IMR-90 (cell line): ENCODE measurements around the gene LGI4. TPM values are rescaled to one million over a fixed set of nuclear protein-coding genes. Genes with fewer than 3 reads are reported as not detected.

ENCODE experiments used
- ATAC-seq: fragments of 200-7000 bp; cut with Tn5 transposase; 2 replicates; pipeline ENCODE4 v1.9.1; 2020; ENCODE audit warnings: low read depth, mild to moderate bottlenecking, moderate library complexity
- BruUV-seq: library from RNA; stranded (reverse); fragments of 400-500 nt; replicated peaks from 2 replicates; lab custom pipeline; 2021; lab: Mats Ljungman, UMichigan
- CTCF ChIA-PET: fragments of 300-600 bp; formaldehyde crosslinking; extraction: SDS; loops from one replicate; lab custom pipeline; 2021; ENCODE audit warnings: antibody characterized with exemption; lab: Yijun Ruan, JAX
- POLR2A ChIA-PET: fragments of 300-600 bp; sonication (Branson Sonifier 250); formaldehyde crosslinking; loops from one replicate; lab custom pipeline; 2022; ENCODE audit warnings: antibody characterized with exemption; ENCODE audit not compliant: unreplicated experiment; lab: Charles Lee
- DNase-seq: peaks from one replicate; pipeline ENCODE4 v3.0.0; 2013
- H2AFZ ChIP-seq: replicated peaks from 2 replicates; pipeline ENCODE3; 2013; ENCODE audit warnings: low read length, mild to moderate bottlenecking; ENCODE audit not compliant: poor library complexity
- H2AK5ac ChIP-seq: 2 replicates; pipeline ENCODE4 v1.6.1; 2013; ENCODE audit warnings: low read depth, low read length, inconsistent platforms
- H2AK9ac ChIP-seq: replicated peaks from 2 replicates; pipeline ENCODE3; 2013; ENCODE audit warnings: mild to moderate bottlenecking, low read depth, low read length, moderate library complexity; ENCODE audit not compliant: poor library complexity
- H2BK120ac ChIP-seq: 2 replicates; pipeline ENCODE4 v1.6.1; 2013; ENCODE audit warnings: low read depth, low read length, inconsistent platforms
- H2BK15ac ChIP-seq: 3 replicates; pipeline ENCODE4 v1.6.1; 2013; ENCODE audit warnings: low read depth, low read length, inconsistent platforms
- H2BK20ac ChIP-seq: 2 replicates; pipeline ENCODE4 v1.6.1; 2013; ENCODE audit warnings: low read depth, mild to moderate bottlenecking, inconsistent platforms, low read length, moderate library complexity
- H2BK5ac ChIP-seq: 2 replicates; pipeline ENCODE4 v1.6.1; 2013; ENCODE audit warnings: mild to moderate bottlenecking, low read depth, low read length, inconsistent platforms; ENCODE audit not compliant: poor library complexity, severe bottlenecking
- H3K14ac ChIP-seq: replicated peaks from 2 replicates; pipeline ENCODE4 v1.6.1; 2013; ENCODE audit warnings: low read depth, low read length, inconsistent platforms
- H3K18ac ChIP-seq: 2 replicates; pipeline ENCODE4 v1.6.1; 2013; ENCODE audit warnings: low read depth, low read length, control low read depth
- H3K23ac ChIP-seq: 2 replicates; pipeline ENCODE4 v1.6.1; 2013; ENCODE audit warnings: low read depth, low read length, inconsistent platforms
- H3K27ac ChIP-seq: 2 replicates; pipeline ENCODE4 v1.5.1; 2013; ENCODE audit warnings: mild to moderate bottlenecking, control low read depth, low read length; ENCODE audit not compliant: insufficient read depth
- H3K27me3 ChIP-seq: 2 replicates; pipeline ENCODE4 v1.6.1; 2013; ENCODE audit warnings: low read length; ENCODE audit not compliant: control insufficient read depth, insufficient read depth
- H3K36me3 ChIP-seq: 2 replicates; pipeline ENCODE4 v1.6.1; 2013; ENCODE audit warnings: low read length, mixed read lengths; ENCODE audit not compliant: control insufficient read depth, insufficient read depth
- H3K4ac ChIP-seq: 2 replicates; pipeline ENCODE4 v1.6.1; 2013; ENCODE audit warnings: low read depth, low read length, inconsistent platforms
- H3K4me1 ChIP-seq: 2 replicates; pipeline ENCODE4 v1.6.1; 2013; ENCODE audit warnings: low read length, mixed read lengths; ENCODE audit not compliant: control insufficient read depth, insufficient read depth
- H3K4me2 ChIP-seq: 2 replicates; pipeline ENCODE4 v1.6.1; 2013; ENCODE audit warnings: low read depth, mild to moderate bottlenecking, control low read depth, low read length, moderate library complexity
- H3K4me3 ChIP-seq: 2 replicates; pipeline ENCODE4 v1.5.1; 2013; ENCODE audit warnings: low read depth, mild to moderate bottlenecking, control low read depth, low read length, moderate library complexity; ENCODE audit not compliant: insufficient read depth
- H3K56ac ChIP-seq: 2 replicates; pipeline ENCODE4 v1.6.1; 2013; ENCODE audit warnings: low read length, inconsistent platforms; ENCODE audit not compliant: insufficient read depth; ENCODE audit errors: extremely low read depth
- H3K79me1 ChIP-seq, 2 experiments: 2 replicates each; pipeline ENCODE4 v1.6.1; 2013; ENCODE audit warnings: low read length in 2 of 2, inconsistent platforms in 1 of 2, low read depth in 1 of 2
- H3K9ac ChIP-seq: 2 replicates; pipeline ENCODE4 v1.6.1; 2013; ENCODE audit warnings: low read depth, low read length, control low read depth
- H3K9me1 ChIP-seq: 2 replicates; pipeline ENCODE4 v1.6.1; 2013; ENCODE audit warnings: low read length, inconsistent platforms; ENCODE audit not compliant: insufficient read depth
- H3K9me3 ChIP-seq: 2 replicates; pipeline ENCODE4 v1.6.1; 2013; ENCODE audit warnings: low read length; ENCODE audit not compliant: control insufficient read depth, insufficient read depth
- H4K20me1 ChIP-seq: 2 replicates; pipeline ENCODE4 v1.6.1; 2013; ENCODE audit warnings: low read length, inconsistent platforms; ENCODE audit not compliant: insufficient read depth
- H4K5ac ChIP-seq: 2 replicates; pipeline ENCODE4 v1.6.1; 2013; ENCODE audit warnings: mild to moderate bottlenecking, low read depth, low read length, control low read depth
- H4K8ac ChIP-seq, 2 experiments: 2 replicates each; pipeline ENCODE4 v1.6.1; 2013; ENCODE audit warnings: low read depth in 2 of 2, low read length in 2 of 2, control low read depth in 1 of 2, inconsistent platforms in 1 of 2
- H4K91ac ChIP-seq: 2 replicates; pipeline ENCODE4 v1.6.1; 2013; ENCODE audit warnings: low read depth, low read length, inconsistent platforms; ENCODE audit not compliant: insufficient read depth
- BHLHE40 ChIP-seq: fragments of 150-350 bp; IDR thresholded peaks from 2 replicates; pipeline ENCODE4 v1.6.1; 2016; ENCODE audit warnings: mild to moderate bottlenecking, low read depth, low read length
- CEBPB ChIP-seq: IDR thresholded peaks from 2 replicates; pipeline ENCODE4 v1.6.1; 2012; ENCODE audit warnings: low read depth, low read length, improper control_type of control experiment
- CHD1 ChIP-seq: IDR thresholded peaks from 2 replicates; pipeline ENCODE4 v1.6.1; 2012; ENCODE audit warnings: low read depth, low read length, improper control_type of control experiment
- FOS ChIP-seq: fragments of 150-350 bp; IDR thresholded peaks from 2 replicates; pipeline ENCODE4 v1.6.1; 2016; ENCODE audit warnings: low read depth, low read length
- MAFK ChIP-seq: IDR thresholded peaks from 2 replicates; pipeline ENCODE4 v1.6.1; 2012; ENCODE audit warnings: low read depth, low read length, improper control_type of control experiment
- MAZ ChIP-seq: IDR thresholded peaks from 2 replicates; pipeline ENCODE4 v1.6.1; 2012; ENCODE audit warnings: low read depth, mild to moderate bottlenecking, low read length, improper control_type of control experiment, moderate library complexity, borderline replicate concordance
- MXI1 ChIP-seq: IDR thresholded peaks from 2 replicates; pipeline ENCODE4 v1.6.1; 2012; ENCODE audit warnings: low read depth, mild to moderate bottlenecking, low read length, moderate library complexity, borderline replicate concordance
- NFE2L2 ChIP-seq: fragments of 150-350 bp; IDR thresholded peaks from 2 replicates; pipeline ENCODE4 v1.6.1; 2016; ENCODE audit warnings: low read depth, mild to moderate bottlenecking, low read length
- POLR2A ChIP-seq: IDR thresholded peaks from 2 replicates; pipeline ENCODE4 v1.6.1; 2012; ENCODE audit warnings: mild to moderate bottlenecking, low read depth, low read length
- RCOR1 ChIP-seq: IDR thresholded peaks from 2 replicates; pipeline ENCODE4 v1.6.1; 2012; ENCODE audit warnings: mild to moderate bottlenecking, low read length, improper control_type of control experiment; ENCODE audit not compliant: insufficient replicate concordance
- RFX5 ChIP-seq: IDR thresholded peaks from 2 replicates; pipeline ENCODE4 v1.8.0; 2012; ENCODE audit warnings: low read depth, mild to moderate bottlenecking, low read length, moderate library complexity
- SMC3 ChIP-seq: fragments of 150-350 bp; IDR thresholded peaks from 2 replicates; pipeline ENCODE4 v1.6.1; 2016; ENCODE audit warnings: low read depth, mild to moderate bottlenecking, antibody characterized with exemption, low read length, moderate library complexity
- WGBS, 2 experiments: methylation state at CpG; one replicate each; pipeline versions ENCODE4 v1.1.5 to v1.1.7; 2013; ENCODE audit warnings: missing lambda C conversion rate in 2 of 2; ENCODE audit not compliant: insufficient read length in 1 of 2; ENCODE audit errors: extremely low coverage in 2 of 2; 5-methylcytosine and 5-hydroxymethylcytosine counted together
- dilution Hi-C: fragments of 300-500 bp; cut with HindIII; formaldehyde crosslinking; loops from one replicate; pipeline ENCODE4 v1.14.3; 2018; ENCODE audit warnings: low sequenced_read_pairs; ENCODE audit not compliant: unreplicated experiment
- in situ Hi-C: fragments of 300-500 bp; cut with MboI; formaldehyde crosslinking; loops from 3 replicates; pipeline ENCODE4 v1.14.3; 2019; ENCODE audit warnings: low sequenced_read_pairs, inconsistent platforms, mixed read lengths
- intact Hi-C: fragments of 100-400 bp; cut with micrococcal nuclease; formaldehyde crosslinking; loops from 2 replicates; pipeline ENCODE4 v1.10.0; 2022
- polyA plus RNA-seq, 3 experiments: library from polyadenylated mRNA; depleted of rRNA; stranded (reverse); fragments of >200 nt; gene quantifications; 2 replicates each; pipeline ENCODE4 v1.2.3, GENCODE V29; 2012; ENCODE audit warnings: low replicate concordance in 1 of 3
- total RNA-seq: library from RNA; depleted of rRNA; stranded (reverse); fragments of >200 nt; gene quantifications from 2 replicates; pipeline ENCODE4 v1.2.3, GENCODE V29; 2012
- TF ChIP-seq, protein P1 (sequence below): fragments of 150-350 bp; IDR thresholded peaks from 2 replicates; pipeline ENCODE4 v1.6.1; 2016; ENCODE audit warnings: low read depth, mild to moderate bottlenecking, low read length, moderate library complexity, borderline replicate concordance
- TF ChIP-seq, protein P2 (sequence below): fragments of 150-350 bp; IDR thresholded peaks from 2 replicates; pipeline ENCODE4 v1.6.1; 2017; ENCODE audit warnings: mild to moderate bottlenecking, antibody characterized with exemption, low read length, low read depth
- TF ChIP-seq, protein P3 (sequence below): conservative IDR thresholded peaks from 2 replicates; pipeline ENCODE4 v1.5.1; 2012; ENCODE audit warnings: mild to moderate bottlenecking, low read depth, low read length, improper control_type of control experiment

LGI4 gene
- total and polyA plus RNA-seq, 2 of the 4 experiments (the other 2 are of a cell fraction) = 0.10 TPM; not detected in 1

DNA sequence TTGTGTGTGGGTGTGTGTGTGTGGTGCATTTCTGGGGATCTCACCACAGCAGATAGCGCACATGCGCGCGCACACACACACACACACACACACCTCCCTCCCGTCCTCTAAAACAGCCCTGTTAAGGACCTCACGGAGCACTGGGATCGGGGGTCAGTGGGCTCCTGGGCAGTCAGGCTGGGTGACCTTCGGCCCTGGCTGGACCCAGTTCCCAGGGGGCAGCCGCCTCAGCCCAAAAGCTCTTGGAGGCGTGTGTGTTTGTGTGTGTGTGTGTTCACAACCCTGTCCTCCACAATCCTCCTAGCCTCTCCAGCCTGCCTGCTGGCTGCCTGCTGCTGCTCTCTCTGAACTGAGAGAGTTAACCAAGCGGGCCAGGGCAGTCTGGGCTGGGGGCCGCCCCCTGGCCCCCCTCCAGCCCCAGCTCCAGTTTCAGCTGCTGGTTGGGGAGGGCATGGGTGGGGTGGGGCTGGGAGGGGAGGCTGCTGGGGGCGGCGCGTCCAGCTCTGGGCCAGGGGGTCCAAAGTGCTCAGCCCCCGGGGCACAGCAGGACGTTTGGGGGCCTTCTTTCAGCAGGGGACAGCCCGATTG lies 3.5 kb upstream of the LGI4 start, which contains the start of gene FXYD1:
TSS of gene FXYD1 (plus strand) at position 520 of the 588 bp plus-strand sequence. CDS start 1,256 bp downstream, outside the sequence.
- peak within 1 kb of the TSS; percentile 17; the same call in 1 of the 2 replicates for H3K27ac ChIP-seq
- peaks cover 3% of the 10 kb centered on the region; the same call in 1 of the 2 replicates for H4K20me1 ChIP-seq
- H4K5ac ChIP-seq = peak within 1 kb of the TSS; percentile 58
- no CpG with 5 or more reads among the region's 18 CpGs for WGBS, 2 experiments
- no peak for DNase-seq
- dilution Hi-C loops = no loop called here
- peaks cover 18% of the 10 kb centered on the region for H3K4me1 ChIP-seq
- H3K36me3 ChIP-seq = no peaks in the 10 kb centered on the region
- no peak within 1 kb of the TSS; the same call in 2 of the 3 replicates for H2BK15ac ChIP-seq
- in situ Hi-C loops = loop anchor here (5.0 kb wide), 1 partner anchor 71 kb away; no protein-coding TSS in a partner anchor
- peak within 1 kb of the TSS; percentile 20; the same call in 1 of the 2 replicates for H3K4ac ChIP-seq
- peaks cover 21% of the 10 kb centered on the region for H3K27me3 ChIP-seq
- H2AK9ac ChIP-seq = peak within 1 kb of the TSS; percentile 80
- BruUV-seq = no TSS peak
- peak within 1 kb of the TSS; percentile 38; the same call in 1 of the 2 replicates for H3K23ac ChIP-seq
- ChIA-PET POLR2A (no interaction called here), CTCF (no interaction called here)
- peak within 1 kb of the TSS; percentile 62 for H3K18ac ChIP-seq
- peak within 1 kb of the TSS; percentile 59 for H2AK5ac ChIP-seq
- no peak for ATAC-seq
- H2BK20ac ChIP-seq = no peak within 1 kb of the TSS
- H3K79me1 ChIP-seq = no peaks in the 10 kb centered on the region
- no peaks in the 10 kb centered on the region for H3K9me3 ChIP-seq
- intact Hi-C loops = no loop called here
- H3K4me2 ChIP-seq = peak within 1 kb of the TSS; percentile 31; the same call in 1 of the 2 replicates
- H4K91ac ChIP-seq = peak within 1 kb of the TSS; percentile 13; the same call in 1 of the 2 replicates
- peak within 1 kb of the TSS; percentile 7 for H2BK5ac ChIP-seq
- H2AFZ ChIP-seq = peak within 1 kb of the TSS; percentile 88
- H2BK120ac ChIP-seq = peak within 1 kb of the TSS; percentile 61; the same call in 1 of the 2 replicates
- no peak within 1 kb of the TSS for H3K56ac ChIP-seq
- H4K8ac ChIP-seq = peak within 1 kb of the TSS; percentile 12 to 92; a peak in 3 of 4 replicates
- peaks cover 3% of the 10 kb centered on the region; the same call in 1 of the 2 replicates for H3K9me1 ChIP-seq
- H3K14ac ChIP-seq = peak within 1 kb of the TSS; percentile 81
- H3K4me3 ChIP-seq = no peak within 1 kb of the TSS
- peak within 1 kb of the TSS; percentile 24; the same call in 1 of the 2 replicates for H3K9ac ChIP-seq
- TF ChIP-seq MAFK = no peak
- TF ChIP-seq CHD1 = no peak
- TF ChIP-seq, protein P1, sequence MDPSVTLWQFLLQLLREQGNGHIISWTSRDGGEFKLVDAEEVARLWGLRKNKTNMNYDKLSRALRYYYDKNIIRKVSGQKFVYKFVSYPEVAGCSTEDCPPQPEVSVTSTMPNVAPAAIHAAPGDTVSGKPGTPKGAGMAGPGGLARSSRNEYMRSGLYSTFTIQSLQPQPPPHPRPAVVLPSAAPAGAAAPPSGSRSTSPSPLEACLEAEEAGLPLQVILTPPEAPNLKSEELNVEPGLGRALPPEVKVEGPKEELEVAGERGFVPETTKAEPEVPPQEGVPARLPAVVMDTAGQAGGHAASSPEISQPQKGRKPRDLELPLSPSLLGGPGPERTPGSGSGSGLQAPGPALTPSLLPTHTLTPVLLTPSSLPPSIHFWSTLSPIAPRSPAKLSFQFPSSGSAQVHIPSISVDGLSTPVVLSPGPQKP = no peak
- TF ChIP-seq NFE2L2 = no peak
- TF ChIP-seq POLR2A = no peak
- TF ChIP-seq MAZ = no peak
- TF ChIP-seq BHLHE40 = no peak
- TF ChIP-seq, protein P2, sequence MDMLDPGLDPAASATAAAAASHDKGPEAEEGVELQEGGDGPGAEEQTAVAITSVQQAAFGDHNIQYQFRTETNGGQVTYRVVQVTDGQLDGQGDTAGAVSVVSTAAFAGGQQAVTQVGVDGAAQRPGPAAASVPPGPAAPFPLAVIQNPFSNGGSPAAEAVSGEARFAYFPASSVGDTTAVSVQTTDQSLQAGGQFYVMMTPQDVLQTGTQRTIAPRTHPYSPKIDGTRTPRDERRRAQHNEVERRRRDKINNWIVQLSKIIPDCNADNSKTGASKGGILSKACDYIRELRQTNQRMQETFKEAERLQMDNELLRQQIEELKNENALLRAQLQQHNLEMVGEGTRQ = no peak
- TF ChIP-seq MXI1 = no peak
- TF ChIP-seq CEBPB = no peak
- no peak for TF ChIP-seq FOS
- TF ChIP-seq, protein P3, sequence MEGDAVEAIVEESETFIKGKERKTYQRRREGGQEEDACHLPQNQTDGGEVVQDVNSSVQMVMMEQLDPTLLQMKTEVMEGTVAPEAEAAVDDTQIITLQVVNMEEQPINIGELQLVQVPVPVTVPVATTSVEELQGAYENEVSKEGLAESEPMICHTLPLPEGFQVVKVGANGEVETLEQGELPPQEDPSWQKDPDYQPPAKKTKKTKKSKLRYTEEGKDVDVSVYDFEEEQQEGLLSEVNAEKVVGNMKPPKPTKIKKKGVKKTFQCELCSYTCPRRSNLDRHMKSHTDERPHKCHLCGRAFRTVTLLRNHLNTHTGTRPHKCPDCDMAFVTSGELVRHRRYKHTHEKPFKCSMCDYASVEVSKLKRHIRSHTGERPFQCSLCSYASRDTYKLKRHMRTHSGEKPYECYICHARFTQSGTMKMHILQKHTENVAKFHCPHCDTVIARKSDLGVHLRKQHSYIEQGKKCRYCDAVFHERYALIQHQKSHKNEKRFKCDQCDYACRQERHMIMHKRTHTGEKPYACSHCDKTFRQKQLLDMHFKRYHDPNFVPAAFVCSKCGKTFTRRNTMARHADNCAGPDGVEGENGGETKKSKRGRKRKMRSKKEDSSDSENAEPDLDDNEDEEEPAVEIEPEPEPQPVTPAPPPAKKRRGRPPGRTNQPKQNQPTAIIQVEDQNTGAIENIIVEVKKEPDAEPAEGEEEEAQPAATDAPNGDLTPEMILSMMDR = no peak
- TF ChIP-seq RCOR1 = no peak
- TF ChIP-seq RFX5 = no peak
- TF ChIP-seq SMC3 = no peak
